ENCODE results near the gene ODF4. TPM values are rescaled to one million over a fixed set of nuclear protein-coding genes. Genes with fewer than 3 reads are reported as not detected.

Gene ODF4
- total and polyA plus RNA-seq, 4 donors, result not detected

DNA sequence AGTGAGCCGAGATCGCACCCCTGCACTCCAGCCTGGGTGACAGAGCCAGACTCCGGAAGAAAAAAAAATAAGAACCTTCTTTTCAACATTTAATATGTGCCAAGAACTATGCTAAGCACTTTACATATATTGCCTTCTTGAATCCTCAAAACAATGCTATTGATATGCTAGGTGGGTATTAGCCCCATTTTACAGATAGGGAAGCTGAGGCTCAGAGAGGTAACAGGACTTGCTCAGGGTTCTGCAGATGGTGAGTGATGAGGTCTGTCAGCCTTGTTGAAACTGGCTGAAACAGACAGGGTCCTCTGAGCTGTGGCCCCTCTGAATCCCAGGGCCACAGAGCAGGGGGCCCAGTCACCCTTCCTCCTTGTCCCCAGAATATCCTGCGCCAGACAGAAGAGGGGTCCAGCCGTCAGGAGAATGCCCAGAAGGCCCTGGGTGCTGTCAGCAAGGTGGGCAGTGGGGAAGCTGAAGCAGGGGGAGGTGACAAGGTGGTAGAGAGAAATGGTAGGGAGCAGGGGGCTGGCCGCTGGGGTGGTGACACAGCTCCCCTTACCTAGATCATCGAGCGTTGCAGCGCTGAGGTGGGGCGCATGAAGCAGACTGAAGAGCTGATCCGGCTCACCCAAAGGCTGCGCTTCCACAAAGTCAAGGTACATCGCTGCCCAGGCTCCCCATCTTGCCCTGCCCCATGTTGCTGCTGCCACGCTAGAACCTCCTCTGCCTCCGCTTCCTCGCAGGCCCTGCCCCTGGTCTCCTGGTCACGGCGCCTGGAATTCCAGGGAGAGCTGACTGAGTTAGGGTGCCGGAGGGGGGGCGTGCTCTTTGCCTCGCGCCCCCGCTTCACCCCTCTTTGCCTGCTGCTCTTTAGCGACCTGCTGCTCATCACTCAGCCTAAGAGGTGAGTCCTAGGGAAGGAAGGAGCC lies 21.4 kb upstream of the ODF4 start (continued):
- TF ChIP-seq REST (IDR thresholded peaks at IDR 0.05), result no peak
- TF ChIP-seq, protein P1, sequence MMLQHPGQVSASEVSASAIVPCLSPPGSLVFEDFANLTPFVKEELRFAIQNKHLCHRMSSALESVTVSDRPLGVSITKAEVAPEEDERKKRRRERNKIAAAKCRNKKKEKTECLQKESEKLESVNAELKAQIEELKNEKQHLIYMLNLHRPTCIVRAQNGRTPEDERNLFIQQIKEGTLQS (IDR thresholded peaks at IDR 0.05), result no peak
- no peak for TF ChIP-seq FOXA1 (IDR thresholded peaks at IDR 0.05)
- no peak for TF ChIP-seq GABPA (IDR thresholded peaks at IDR 0.05 in 1 of 2, conservative IDR thresholded peaks at IDR 0.05 in 1 of 2)

GRCh38 chr17:8320262-8320661 lies 19.4 kb upstream of the ODF4 start:
- peaks cover 0 to 4% (median 1%) of the 10 kb centered on the region in 4 donors for H3K4me1 ChIP-seq (ENCODE audit: control insufficient read depth in 4 of 4, insufficient read depth in 4 of 4, low read length in 3 of 4)
- no peaks in the 10 kb centered on the region for H3K9me3 ChIP-seq (ENCODE audit: control insufficient read depth in 4 of 4, low read length in 3 of 4)
- H3K36me3 ChIP-seq (ENCODE audit: control insufficient read depth in 4 of 4, insufficient read depth in 3 of 4, low read depth in 1 of 4, low read length in 3 of 4), result no peaks in the 10 kb centered on the region
- no peak for DNase-seq (ENCODE audit: low spot score)
- WGBS, result 89% methylated on average over 4 of the region's 4 CpGs
- H3K27ac ChIP-seq (ENCODE audit: low read depth in 1 of 2, low read length in 2 of 2), result no peak overlapping the region
- no peak overlapping the region for H3K9ac ChIP-seq (ENCODE audit: low read depth in 1 of 2, low read length in 2 of 2)
- TF ChIP-seq FOXA1 (IDR thresholded peaks at IDR 0.05), result no peak
- TF ChIP-seq MAX (IDR thresholded peaks at IDR 0.05), result no peak
- H3K4me3 ChIP-seq (ENCODE audit: low read depth in 1 of 3, low read length in 3 of 3), result no peak overlapping the region
- no peaks in the 10 kb centered on the region for H3K27me3 ChIP-seq (ENCODE audit: control insufficient read depth in 4 of 4, insufficient read depth in 4 of 4, low read length in 3 of 4)

- H3K4me1 ChIP-seq (ENCODE audit: control insufficient read depth in 4 of 4, insufficient read depth in 4 of 4, low read length in 3 of 4), result no peaks in the 10 kb centered on the region
- no peaks in the 10 kb centered on the region for H3K36me3 ChIP-seq (ENCODE audit: control insufficient read depth in 4 of 4, insufficient read depth in 3 of 4, low read depth in 1 of 4, low read length in 3 of 4)
- no peak overlapping the region for H3K27ac ChIP-seq (ENCODE audit: low read depth in 1 of 2, low read length in 2 of 2)
- H3K9me3 ChIP-seq (ENCODE audit: control insufficient read depth in 4 of 4, low read length in 3 of 4), result no peaks in the 10 kb centered on the region
- DNase-seq (ENCODE audit: low spot score), result no peak
- H3K9ac ChIP-seq (ENCODE audit: low read depth in 1 of 2, low read length in 2 of 2), result no peak overlapping the region
- 87% methylated on average over 6 of the region's 6 CpGs for WGBS
- no peaks in the 10 kb centered on the region for H3K27me3 ChIP-seq (ENCODE audit: control insufficient read depth in 4 of 4, insufficient read depth in 4 of 4, low read length in 3 of 4)
- no peak overlapping the region for H3K4me3 ChIP-seq (ENCODE audit: low read depth in 1 of 3, low read length in 3 of 3)
- TF ChIP-seq, protein P2, sequence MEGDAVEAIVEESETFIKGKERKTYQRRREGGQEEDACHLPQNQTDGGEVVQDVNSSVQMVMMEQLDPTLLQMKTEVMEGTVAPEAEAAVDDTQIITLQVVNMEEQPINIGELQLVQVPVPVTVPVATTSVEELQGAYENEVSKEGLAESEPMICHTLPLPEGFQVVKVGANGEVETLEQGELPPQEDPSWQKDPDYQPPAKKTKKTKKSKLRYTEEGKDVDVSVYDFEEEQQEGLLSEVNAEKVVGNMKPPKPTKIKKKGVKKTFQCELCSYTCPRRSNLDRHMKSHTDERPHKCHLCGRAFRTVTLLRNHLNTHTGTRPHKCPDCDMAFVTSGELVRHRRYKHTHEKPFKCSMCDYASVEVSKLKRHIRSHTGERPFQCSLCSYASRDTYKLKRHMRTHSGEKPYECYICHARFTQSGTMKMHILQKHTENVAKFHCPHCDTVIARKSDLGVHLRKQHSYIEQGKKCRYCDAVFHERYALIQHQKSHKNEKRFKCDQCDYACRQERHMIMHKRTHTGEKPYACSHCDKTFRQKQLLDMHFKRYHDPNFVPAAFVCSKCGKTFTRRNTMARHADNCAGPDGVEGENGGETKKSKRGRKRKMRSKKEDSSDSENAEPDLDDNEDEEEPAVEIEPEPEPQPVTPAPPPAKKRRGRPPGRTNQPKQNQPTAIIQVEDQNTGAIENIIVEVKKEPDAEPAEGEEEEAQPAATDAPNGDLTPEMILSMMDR (IDR thresholded peaks at IDR 0.05; ENCODE audit: low read depth, low read length, missing input control), result no peak
- TF ChIP-seq MAX (IDR thresholded peaks at IDR 0.05), result no peak
- TF ChIP-seq REST (IDR thresholded peaks at IDR 0.05), result no peak
- TF ChIP-seq RXRA (IDR thresholded peaks at IDR 0.05), result no peak
- TF ChIP-seq, protein P3, sequence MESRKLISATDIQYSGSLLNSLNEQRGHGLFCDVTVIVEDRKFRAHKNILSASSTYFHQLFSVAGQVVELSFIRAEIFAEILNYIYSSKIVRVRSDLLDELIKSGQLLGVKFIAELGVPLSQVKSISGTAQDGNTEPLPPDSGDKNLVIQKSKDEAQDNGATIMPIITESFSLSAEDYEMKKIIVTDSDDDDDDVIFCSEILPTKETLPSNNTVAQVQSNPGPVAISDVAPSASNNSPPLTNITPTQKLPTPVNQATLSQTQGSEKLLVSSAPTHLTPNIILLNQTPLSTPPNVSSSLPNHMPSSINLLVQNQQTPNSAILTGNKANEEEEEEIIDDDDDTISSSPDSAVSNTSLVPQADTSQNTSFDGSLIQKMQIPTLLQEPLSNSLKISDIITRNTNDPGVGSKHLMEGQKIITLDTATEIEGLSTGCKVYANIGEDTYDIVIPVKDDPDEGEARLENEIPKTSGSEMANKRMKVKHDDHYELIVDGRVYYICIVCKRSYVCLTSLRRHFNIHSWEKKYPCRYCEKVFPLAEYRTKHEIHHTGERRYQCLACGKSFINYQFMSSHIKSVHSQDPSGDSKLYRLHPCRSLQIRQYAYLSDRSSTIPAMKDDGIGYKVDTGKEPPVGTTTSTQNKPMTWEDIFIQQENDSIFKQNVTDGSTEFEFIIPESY (IDR thresholded peaks at IDR 0.05), result no peak
- TF ChIP-seq SP1 (IDR thresholded peaks at IDR 0.05), result no peak
- TF ChIP-seq HNF4A (conservative IDR thresholded peaks at IDR 0.05), result no peak
- TF ChIP-seq FOXA2 (IDR thresholded peaks at IDR 0.05), result no peak
- no peak for TF ChIP-seq HNF4G (IDR thresholded peaks at IDR 0.05)
- no peak for TF ChIP-seq TAF1 (conservative IDR thresholded peaks at IDR 0.05)
- no peak for TF ChIP-seq FOXA1 (IDR thresholded peaks at IDR 0.05)
- TF ChIP-seq RAD21 (IDR thresholded peaks at IDR 0.05), result no peak
- TF ChIP-seq EGR1 (IDR thresholded peaks at IDR 0.05; ENCODE audit: low read depth in 2 of 2), result no peak
- TF ChIP-seq GABPA (IDR thresholded peaks at IDR 0.05 in 1 of 2, conservative IDR thresholded peaks at IDR 0.05 in 1 of 2), result no peak
- no peak for TF ChIP-seq YY1 (IDR thresholded peaks at IDR 0.05)
- no peak for TF ChIP-seq NR2F2 (IDR thresholded peaks at IDR 0.05)
Measured at GRCh38 chr17:8320990-8321389, 18.6 kb upstream of the ODF4 start.

All from liver (tissue), 9 donors.